Measurements from ENCODE around the gene RALGAPA2.

The RALGAPA2 gene

GRCh38 chr20:20687319-20687718 lies 25.1 kb downstream of the RALGAPA2 start:
- DNase-seq (ENCODE audit: extremely low read depth in 1 of 2, low read depth in 1 of 2) = no peak

GRCh38 chr20:20685635-20686034 lies 26.8 kb downstream of the RALGAPA2 start:
- no peak for DNase-seq (ENCODE audit: extremely low read depth in 1 of 2, low read depth in 1 of 2)

DNA sequence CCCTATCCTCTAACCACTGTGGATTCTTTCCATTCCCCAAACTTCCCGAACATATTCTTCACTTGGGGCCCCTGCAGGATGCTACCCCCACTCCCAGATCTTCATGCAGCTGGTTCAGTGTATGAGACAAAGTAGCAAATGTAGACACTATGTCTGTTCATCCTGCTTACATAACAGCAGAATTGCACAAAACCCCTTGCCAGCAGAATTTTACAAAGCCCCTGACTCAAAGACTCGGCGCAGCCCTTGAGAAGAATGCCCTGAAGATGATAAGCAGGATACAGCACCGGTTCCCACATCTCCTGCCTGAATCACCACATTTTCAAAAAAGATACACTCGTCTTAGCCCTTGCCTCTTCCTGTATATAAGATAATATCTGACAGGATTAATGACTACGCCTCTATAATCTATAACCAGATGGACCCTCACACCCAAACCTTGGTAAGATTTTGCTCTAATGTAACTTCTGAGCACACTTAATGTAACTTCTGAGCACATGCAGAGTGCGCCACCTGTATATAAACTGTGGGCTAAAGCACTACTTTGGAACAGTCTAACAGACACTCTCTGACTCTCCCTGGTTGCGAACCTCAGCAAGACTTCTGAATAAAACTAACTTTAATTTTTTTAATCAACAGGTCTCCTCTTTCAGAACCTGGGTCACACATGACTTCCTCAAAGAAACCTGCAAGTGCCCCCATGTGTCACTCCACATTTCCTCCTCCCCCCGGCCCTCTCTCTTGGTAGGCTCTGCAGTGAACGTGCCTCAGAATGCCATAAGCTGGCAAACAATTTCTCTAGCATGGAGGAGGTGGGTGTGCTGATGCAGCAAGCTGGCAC lies 28.7 kb downstream of the RALGAPA2 start:
- DNase-seq (ENCODE audit: extremely low read depth in 1 of 2, low read depth in 1 of 2) = no peak

DNA sequence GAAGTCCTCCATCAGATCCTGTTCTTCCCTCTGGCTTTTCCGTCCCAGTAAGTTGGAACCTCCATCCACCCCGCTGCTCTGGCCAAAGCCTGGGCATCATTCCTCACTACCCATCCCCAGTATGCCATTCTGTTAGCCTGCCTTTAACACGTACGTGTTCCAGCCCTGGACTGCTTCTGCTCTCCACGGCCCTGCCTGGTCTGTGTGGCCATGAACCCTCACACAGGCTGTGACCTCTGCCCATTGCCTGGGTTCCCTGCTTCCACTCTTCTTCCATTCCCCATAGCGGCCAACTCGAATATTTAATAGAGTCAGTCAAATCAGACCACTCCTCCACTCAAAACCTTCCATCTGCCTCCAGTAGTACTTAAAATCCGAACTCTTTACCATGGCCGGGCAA lies 29.4 kb downstream of the RALGAPA2 start:
- no peak for DNase-seq (ENCODE audit: extremely low read depth in 1 of 2, low read depth in 1 of 2)

GRCh38 chr20:20680991-20681508 lies 31.4 kb downstream of the RALGAPA2 start:
- no peak for DNase-seq (ENCODE audit: extremely low read depth in 1 of 2, low read depth in 1 of 2)

DNA sequence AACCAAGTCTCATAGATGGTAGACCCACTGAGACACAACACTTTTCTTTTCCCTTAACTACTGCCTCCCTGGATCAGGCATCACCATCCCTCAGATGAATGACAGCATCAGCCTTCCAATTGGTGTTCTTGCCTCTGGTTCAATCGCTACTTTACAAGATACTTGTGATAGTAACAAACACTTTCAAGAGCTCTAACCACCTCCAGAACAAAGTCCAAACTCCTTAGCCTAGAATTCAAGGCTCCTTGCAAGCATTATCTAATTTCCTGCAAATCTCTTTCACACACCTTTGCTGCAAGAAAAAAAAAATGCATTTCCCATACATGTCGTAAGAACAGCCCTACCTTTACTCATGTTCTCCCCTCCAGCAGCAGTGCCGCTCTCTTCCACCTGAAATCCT lies 33.1 kb downstream of the RALGAPA2 start:
- DNase-seq (ENCODE audit: extremely low read depth in 1 of 2, low read depth in 1 of 2) = no peak

GRCh38 chr20:20677186-20677585 lies 35.3 kb downstream of the RALGAPA2 start:
- DNase-seq (ENCODE audit: extremely low read depth in 1 of 2, low read depth in 1 of 2) = no peak

- no peak for DNase-seq (ENCODE audit: extremely low read depth in 1 of 2, low read depth in 1 of 2)
Measured at GRCh38 chr20:20668639-20669038, 43.8 kb downstream of the RALGAPA2 start.

DNA sequence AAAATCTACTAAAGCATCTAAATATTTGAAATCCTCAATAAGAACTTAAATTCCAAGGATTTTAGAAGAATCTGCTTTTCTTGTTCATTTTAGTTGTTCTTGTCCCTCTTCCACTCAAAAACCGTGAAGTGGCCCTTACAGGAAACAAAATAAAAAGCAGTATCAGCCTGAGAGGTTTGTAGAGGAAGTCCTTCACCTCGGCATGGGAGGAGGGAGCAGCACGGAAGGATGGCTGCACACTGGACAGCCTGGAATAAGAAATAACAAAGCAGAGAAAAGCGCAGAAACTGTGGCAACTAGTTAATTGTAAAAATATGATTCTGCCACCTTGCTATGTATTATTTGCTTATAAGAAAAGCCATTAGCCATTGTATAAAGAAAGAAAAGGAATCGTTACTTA lies 46.1 kb downstream of the RALGAPA2 start:
- DNase-seq (ENCODE audit: extremely low read depth in 1 of 2, low read depth in 1 of 2) = no peak

DNA sequence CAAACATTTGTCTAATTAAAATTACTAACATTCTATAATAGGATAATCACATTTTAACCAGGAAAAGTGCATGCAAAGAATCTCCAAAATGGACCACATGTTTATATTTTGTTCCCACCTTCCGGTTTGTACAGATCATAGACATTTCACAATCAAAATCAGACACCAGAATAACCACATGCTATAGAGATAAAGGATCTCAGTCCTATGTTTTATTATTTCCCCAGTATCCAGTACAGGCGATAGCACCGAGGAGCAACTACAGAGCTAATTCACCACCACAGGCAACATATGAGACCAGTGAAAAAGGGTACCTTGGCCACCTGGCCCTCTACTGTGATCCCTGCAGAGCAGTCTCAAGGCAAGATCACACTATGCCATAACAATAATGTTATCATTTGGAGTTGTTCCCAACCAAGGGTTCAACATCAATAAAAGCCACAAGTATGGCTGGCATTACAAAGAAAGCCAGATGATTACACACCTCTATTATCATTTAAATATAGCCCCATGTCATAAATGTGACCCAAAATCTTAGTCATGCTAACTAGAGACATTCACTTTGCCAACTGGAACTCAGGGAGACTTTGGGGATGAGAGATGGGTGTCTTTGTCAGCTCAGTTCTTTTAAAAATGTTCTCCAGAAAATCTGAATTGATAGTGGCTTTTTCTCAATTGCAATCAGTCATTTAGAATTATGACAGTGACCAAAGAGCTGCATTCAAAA lies 46.7 kb downstream of the RALGAPA2 start:
- no peak for DNase-seq (ENCODE audit: extremely low read depth in 1 of 2, low read depth in 1 of 2)

GRCh38 chr20:20664795-20665589 lies 47.5 kb downstream of the RALGAPA2 start:
- no peak for DNase-seq (ENCODE audit: extremely low read depth in 1 of 2, low read depth in 1 of 2)

- no peak for DNase-seq (ENCODE audit: extremely low read depth in 1 of 2, low read depth in 1 of 2)
Measured at GRCh38 chr20:20663841-20664240, 48.6 kb downstream of the RALGAPA2 start.

DNA sequence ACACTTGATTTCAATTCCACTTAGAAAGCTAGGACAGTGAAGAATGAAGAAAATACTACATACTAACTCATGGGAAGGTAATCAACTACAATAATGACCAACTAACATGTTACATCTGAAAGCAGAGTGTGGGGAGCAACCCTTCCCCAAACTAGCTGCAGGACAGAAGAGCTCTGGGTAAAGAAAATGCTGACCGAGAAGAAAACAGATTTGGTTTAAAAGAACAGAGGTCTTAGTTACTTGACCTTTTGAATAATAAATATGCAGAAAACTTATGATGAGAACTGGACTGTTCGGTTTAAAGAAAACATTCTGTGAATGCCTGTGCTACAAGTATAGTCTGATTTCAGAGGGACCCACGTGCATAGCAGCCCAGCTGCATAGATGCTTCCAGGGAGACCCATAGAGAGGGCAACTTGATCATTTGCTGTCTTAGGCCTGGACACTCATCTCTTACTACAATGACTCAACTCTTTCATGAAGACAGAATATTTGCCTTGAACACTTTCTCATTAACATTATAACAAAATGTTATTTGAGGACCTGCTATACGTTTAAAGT lies 53.5 kb downstream of the RALGAPA2 start:
- DNase-seq (ENCODE audit: extremely low read depth in 1 of 2, low read depth in 1 of 2) = no peak

GRCh38 chr20:20658123-20658522 lies 54.3 kb downstream of the RALGAPA2 start:
- DNase-seq (ENCODE audit: extremely low read depth in 1 of 2, low read depth in 1 of 2) = no peak

DNA sequence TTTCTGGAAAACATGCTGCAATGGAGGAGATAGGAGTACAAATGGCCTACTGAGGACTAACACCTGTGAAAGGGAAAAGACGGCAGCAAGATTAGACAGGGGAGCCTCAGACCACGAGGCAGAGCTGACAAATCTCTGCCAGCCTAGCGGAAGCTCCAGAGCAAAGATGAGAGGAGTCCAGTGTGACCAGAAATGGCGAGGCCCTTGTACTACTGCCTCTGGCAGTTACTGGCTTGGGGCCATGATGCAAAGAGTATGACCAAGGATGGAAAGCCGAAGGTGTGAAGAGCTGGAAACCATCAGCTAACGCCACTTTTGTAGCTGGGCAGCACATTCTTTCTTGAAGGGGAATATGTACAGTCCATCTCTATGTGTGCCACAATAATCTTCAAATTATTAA lies 55.4 kb downstream of the RALGAPA2 start:
- no peak for DNase-seq (ENCODE audit: extremely low read depth in 1 of 2, low read depth in 1 of 2)

GRCh38 chr20:20655883-20656282 lies 56.6 kb downstream of the RALGAPA2 start:
- no peak for DNase-seq (ENCODE audit: extremely low read depth in 1 of 2, low read depth in 1 of 2)

GRCh38 chr20:20649945-20650344 lies 62.5 kb downstream of the RALGAPA2 start:
- no peak for DNase-seq (ENCODE audit: extremely low read depth in 1 of 2, low read depth in 1 of 2)

- no peak for DNase-seq (ENCODE audit: extremely low read depth in 1 of 2, low read depth in 1 of 2)
Measured at GRCh38 chr20:20643927-20644326, 68.5 kb downstream of the RALGAPA2 start.

DNA sequence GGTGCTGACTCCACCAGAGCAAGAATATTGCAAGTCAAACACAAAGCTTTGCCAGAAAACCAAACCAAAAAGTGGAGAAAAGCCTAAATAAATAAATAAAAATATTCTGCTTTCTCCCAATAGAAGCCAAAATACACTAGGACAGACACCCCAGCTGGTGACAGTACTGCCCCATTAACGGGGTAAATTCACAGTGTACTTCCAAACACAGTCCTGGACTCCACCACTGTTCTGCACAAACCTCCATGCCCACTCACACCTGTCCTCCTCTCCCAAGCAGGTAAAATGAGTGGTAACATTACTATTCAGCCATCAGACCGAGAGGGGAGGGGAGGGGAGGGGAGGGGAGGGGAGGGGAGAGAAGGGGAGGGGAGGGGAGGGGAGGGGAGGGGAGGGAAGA lies 70.7 kb downstream of the RALGAPA2 start:
- DNase-seq (ENCODE audit: extremely low read depth in 1 of 2, low read depth in 1 of 2) = no peak

GRCh38 chr20:20638878-20639277 lies 73.6 kb downstream of the RALGAPA2 start:
- no peak for DNase-seq (ENCODE audit: extremely low read depth in 1 of 2, low read depth in 1 of 2)
